Ishikawa (cell line): ENCODE data around the gene IGF1R.

Experiments used
- CEBPB ChIP-seq: IDR thresholded peaks from 2 replicates; pipeline ENCODE4 v1.6.1; 2012
- EGR1 ChIP-seq: IDR thresholded peaks from 2 replicates; pipeline ENCODE4 v1.6.1; 2012
- EP300 ChIP-seq: IDR thresholded peaks from 2 replicates; pipeline ENCODE4 v1.6.1; 2012; ENCODE audit warnings: borderline replicate concordance
- FOXM1 ChIP-seq: IDR thresholded peaks from 2 replicates; pipeline ENCODE4 v1.6.1; 2012; ENCODE audit warnings: low read depth, borderline replicate concordance
- MAX ChIP-seq: IDR thresholded peaks from 2 replicates; pipeline ENCODE4 v1.6.1; 2012
- REST ChIP-seq: IDR thresholded peaks from 2 replicates; pipeline ENCODE4 v1.6.1; 2012; ENCODE audit warnings: low read depth, mild to moderate bottlenecking
- TAF1 ChIP-seq: IDR thresholded peaks from 2 replicates; pipeline ENCODE4 v1.6.1; 2012; ENCODE audit warnings: low read depth, mild to moderate bottlenecking
- TEAD4 ChIP-seq: IDR thresholded peaks from 2 replicates; pipeline ENCODE4 v1.6.1; 2012

- TF ChIP-seq TEAD4 (no peak), EP300 (no peak), FOXM1 (no peak), MAX (no peak), CEBPB (no peak), REST (no peak), EGR1 (no peak), TAF1 (no peak)
Measured at GRCh38 chr15:98902931-98903330, 254.6 kb downstream of the IGF1R start.
